ENCODE results near the gene OR4B1.
"Not testable (repeated sequence)": the region's sequence is repeated elsewhere in the genome, so short reads cannot be mapped to it uniquely, and the experiment has no call there.

OR4B1 gene

GRCh38 chr11:48216510-48216909, at the start of gene OR4B1:
OR4B1 (plus strand) TSS chr11:48216810; CDS start chr11:48216810, 0 bp downstream.
- DNase-seq = no peak

GRCh38 chr11:48167380-48167779, 49.2 kb upstream of the OR4B1 start:
- DNase-seq = no peak

GRCh38 chr11:48168815-48169214, 47.8 kb upstream of the OR4B1 start:
- DNase-seq = no peak

GRCh38 chr11:48169259-48169658, 47.4 kb upstream of the OR4B1 start:
- no peak for DNase-seq

GRCh38 chr11:48169717-48170116, 46.9 kb upstream of the OR4B1 start:
- no peak for DNase-seq

- DNase-seq = no peak
Observed at GRCh38 chr11:48170241-48171233, 46.1 kb upstream of the OR4B1 start.

- peak; percentile 25 for DNase-seq
Observed at GRCh38 chr11:48172818-48173609, 43.6 kb upstream of the OR4B1 start.

- DNase-seq = no peak
Observed at GRCh38 chr11:48177661-48178060, 38.9 kb upstream of the OR4B1 start.

- no peak for DNase-seq
Observed at GRCh38 chr11:48180627-48181026, 36.0 kb upstream of the OR4B1 start.

GRCh38 chr11:48182860-48183526, 33.6 kb upstream of the OR4B1 start:
- no peak for DNase-seq

GRCh38 chr11:48184452-48184851, 32.2 kb upstream of the OR4B1 start:
- no peak for DNase-seq

- DNase-seq = not testable (repeated sequence)
Observed at GRCh38 chr11:48190906-48191654, 25.5 kb upstream of the OR4B1 start.

GRCh38 chr11:48193876-48194275, 22.7 kb upstream of the OR4B1 start:
- no peak for DNase-seq

- DNase-seq = no peak
Observed at GRCh38 chr11:48207881-48208280, 8.7 kb upstream of the OR4B1 start.

- no peak for DNase-seq
Observed at GRCh38 chr11:48210052-48210451, 6.6 kb upstream of the OR4B1 start.

GRCh38 chr11:48228761-48229160, 12.2 kb downstream of the OR4B1 start:
- no peak for DNase-seq

GRCh38 chr11:48230057-48230456, 13.4 kb downstream of the OR4B1 start:
- DNase-seq = not testable (repeated sequence)

- no peak for DNase-seq
Observed at GRCh38 chr11:48237727-48238126, 21.1 kb downstream of the OR4B1 start.

- DNase-seq = no peak
Observed at GRCh38 chr11:48242501-48242900, 25.9 kb downstream of the OR4B1 start.

- no peak for DNase-seq
Observed at GRCh38 chr11:48244804-48245203, 28.2 kb downstream of the OR4B1 start, which contains the start of gene OR4X2. OR4X2 (plus strand) TSS chr11:48245104; CDS start chr11:48245104, 0 bp downstream.

- DNase-seq = no peak
Observed at GRCh38 chr11:48248902-48249301, 32.3 kb downstream of the OR4B1 start.

GRCh38 chr11:48261600-48261999, 45.0 kb downstream of the OR4B1 start:
- no peak for DNase-seq
